ENCODE results near the gene CADM1.
A peak's percentile ranks its signal among the peaks of the same experiment; 100 is the strongest.

The CADM1 gene

DNA sequence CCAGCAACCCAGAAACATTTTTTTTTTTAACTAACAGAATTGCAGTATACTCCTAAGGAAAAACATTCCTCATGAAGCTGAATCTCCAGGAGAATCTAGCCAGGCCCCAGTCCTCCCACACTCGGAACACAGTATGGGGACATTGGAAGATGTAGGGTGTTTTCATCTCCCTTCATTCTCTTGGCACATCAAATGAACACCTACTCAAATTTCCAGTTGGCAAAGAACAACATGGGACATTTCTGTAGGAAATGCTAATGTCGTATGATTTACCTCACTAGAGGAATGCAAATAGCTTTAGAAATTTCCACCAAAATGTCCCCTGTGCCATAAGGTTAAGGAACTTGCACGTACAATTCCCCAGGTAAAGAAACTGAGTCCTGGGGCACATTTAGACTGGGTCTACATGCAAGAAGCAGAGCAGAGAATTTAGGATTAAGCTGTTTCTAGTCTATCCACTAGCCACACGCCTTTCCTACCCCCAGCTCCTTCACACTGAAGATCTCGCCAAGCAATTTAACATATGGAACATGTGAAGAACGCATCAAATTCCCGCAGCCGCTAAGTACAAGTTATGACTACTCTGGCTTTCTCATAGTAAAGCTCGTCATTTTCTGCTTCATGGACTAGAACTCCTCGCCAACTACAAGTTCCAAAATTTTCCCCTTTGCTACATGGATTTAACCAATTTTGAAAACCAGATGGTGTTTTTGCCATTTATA lies 2.9 kb upstream of the CADM1 start:
- TF ChIP-seq, protein P1, sequence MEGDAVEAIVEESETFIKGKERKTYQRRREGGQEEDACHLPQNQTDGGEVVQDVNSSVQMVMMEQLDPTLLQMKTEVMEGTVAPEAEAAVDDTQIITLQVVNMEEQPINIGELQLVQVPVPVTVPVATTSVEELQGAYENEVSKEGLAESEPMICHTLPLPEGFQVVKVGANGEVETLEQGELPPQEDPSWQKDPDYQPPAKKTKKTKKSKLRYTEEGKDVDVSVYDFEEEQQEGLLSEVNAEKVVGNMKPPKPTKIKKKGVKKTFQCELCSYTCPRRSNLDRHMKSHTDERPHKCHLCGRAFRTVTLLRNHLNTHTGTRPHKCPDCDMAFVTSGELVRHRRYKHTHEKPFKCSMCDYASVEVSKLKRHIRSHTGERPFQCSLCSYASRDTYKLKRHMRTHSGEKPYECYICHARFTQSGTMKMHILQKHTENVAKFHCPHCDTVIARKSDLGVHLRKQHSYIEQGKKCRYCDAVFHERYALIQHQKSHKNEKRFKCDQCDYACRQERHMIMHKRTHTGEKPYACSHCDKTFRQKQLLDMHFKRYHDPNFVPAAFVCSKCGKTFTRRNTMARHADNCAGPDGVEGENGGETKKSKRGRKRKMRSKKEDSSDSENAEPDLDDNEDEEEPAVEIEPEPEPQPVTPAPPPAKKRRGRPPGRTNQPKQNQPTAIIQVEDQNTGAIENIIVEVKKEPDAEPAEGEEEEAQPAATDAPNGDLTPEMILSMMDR (IDR thresholded peaks at IDR 0.05; ENCODE audit: extremely low read depth, missing control alignments) = no peak
- DNase-seq (ENCODE audit: low spot score) = no peak

DNA sequence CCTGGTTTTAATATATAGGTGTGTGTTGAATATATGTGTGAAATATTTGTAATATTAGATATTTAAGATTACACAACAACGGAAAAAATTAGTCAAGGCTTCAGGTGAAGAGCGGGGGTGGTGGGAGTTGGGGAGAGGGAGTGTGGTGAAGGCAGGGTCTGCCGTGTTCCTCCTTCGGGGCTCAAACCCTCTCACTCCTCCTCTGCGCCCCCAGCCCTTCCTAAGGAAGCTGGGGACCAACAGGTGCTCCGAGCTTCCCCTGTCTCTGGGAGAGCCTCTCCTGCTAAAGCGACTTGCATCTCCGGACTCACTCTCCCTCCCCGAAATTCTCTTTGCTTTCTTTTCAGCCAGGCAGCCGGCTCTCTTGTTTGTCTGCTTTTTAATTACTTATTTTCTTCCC lies 960 bp upstream of the CADM1 start:
- TF ChIP-seq, protein P1 (IDR thresholded peaks at IDR 0.05; ENCODE audit: extremely low read depth, missing control alignments) = no peak
- no peak for DNase-seq (ENCODE audit: low spot score)

DNA sequence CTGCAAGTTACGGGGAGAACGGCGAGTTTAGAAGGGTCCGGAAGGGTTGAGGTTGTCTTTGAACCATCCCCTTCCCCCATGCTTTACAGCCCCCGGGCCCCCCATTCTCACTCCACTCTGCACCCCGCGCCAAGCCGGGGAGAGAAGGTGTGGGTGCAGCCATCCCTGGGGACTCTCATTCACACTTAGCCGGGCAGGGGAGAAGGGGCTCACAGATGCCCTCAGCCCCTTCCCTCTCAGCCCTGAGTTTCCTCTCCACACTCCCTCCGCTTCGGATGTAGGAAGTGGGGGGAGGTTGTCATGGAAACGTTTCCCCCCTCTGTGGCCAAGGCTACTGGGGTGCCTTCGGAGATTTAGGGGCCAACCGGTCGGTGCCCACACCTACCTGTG lies 334 bp downstream of the CADM1 start:
- TF ChIP-seq, protein P1 (IDR thresholded peaks at IDR 0.05; ENCODE audit: extremely low read depth, missing control alignments) = no peak
- no peak for DNase-seq (ENCODE audit: low spot score)

DNA sequence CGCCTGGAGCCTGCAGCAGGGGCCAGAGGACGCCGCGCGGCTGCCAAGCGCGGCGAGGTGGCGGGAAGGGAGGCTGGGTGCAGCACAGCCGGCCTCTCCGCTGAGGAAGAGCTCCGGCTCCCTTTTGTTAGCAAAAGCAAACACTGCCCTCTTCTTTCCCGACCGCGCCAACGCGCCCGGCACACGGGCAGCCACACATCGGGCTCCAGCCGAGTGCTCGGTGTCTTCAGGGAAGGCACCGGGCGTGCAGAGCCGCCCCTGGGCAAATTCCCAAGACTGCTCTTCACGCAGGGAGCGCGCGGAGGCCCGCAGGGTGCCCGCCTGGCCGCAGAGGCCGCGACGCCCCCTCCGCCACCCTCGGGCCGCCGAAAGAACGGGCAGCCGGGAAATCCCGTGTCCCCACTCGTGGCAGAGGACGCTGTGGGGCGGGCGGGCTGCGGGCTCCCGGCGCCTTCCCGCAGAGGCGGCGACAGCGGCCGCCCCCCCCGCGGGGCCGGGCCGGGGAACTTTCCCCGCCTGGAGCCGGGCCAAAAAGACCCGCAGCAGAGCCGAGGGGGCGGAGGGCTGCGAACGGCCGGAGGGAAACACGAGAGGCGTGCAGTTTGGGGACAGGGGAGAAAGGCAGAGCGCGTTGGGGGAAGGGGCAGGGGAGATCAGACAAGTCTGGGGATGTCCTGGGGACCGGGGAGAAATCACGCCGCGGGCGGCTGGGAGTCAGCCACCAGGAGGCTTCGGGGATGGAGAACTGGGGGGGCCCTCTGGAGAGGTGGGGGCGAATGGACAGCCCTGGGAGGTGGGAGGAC lies 931 bp downstream of the CADM1 start:
- peak; percentile 67 for DNase-seq (ENCODE audit: low spot score)
- TF ChIP-seq, protein P1 (IDR thresholded peaks at IDR 0.05; ENCODE audit: extremely low read depth, missing control alignments) = peak; percentile 30

DNA sequence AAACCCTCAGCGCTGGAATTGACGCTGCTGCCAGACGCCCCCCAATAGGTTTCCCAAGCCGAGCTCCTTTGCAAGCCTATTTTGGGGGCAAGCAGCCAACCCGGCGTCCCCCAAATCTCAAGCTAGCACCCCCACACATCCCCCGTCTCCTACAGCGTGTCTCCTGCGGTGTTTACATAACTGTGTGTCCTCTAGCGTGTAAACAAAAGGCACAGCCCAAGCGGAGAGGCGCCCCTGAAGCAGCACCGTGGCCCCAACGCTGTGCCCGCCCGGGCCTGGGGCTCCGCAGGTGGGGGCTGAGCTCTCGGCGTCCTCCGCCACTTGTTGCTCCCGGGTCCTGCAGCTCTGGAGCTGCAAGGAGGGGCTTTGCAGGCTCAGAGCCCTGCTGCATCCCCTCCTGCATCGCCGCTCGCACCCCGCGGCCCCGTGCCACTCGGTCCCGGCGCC lies 1.6 kb downstream of the CADM1 start:
- no peak for DNase-seq (ENCODE audit: low spot score)
- TF ChIP-seq, protein P1 (IDR thresholded peaks at IDR 0.05; ENCODE audit: extremely low read depth, missing control alignments) = no peak

DNA sequence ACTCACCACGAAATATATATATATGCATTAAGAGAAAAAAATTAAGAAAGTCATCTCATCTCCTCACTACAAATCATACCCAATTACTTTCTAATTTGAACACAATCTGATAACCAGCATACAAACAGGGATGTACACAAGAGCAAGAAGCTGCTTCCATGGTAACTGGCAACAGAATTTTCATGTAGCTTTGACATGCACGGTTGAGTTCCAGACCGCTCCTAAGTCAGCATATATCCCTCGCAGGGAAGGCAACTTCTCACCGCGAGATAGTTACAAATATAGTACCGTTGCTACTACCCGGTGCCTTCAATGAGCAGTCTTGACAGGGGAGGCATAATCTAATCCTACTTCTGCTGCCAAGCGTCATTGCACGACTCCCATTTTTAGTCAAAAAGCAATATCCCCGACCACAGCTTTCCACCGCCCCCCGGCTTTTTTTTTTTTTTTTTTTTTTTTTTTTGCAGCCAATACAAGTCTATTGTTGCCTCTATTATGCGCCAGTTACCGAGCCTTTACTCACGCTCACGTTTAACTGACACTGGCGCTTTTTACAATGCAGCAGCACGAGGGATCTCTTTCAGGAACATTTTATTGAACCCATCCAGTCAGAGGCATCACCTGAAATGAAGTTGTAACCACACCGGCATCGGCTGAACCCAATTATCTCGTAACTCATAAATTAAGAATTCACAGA lies 2.2 kb downstream of the CADM1 start:
- TF ChIP-seq, protein P1 (IDR thresholded peaks at IDR 0.05; ENCODE audit: extremely low read depth, missing control alignments) = no peak
- peak; percentile 27 for DNase-seq (ENCODE audit: low spot score)

DNA sequence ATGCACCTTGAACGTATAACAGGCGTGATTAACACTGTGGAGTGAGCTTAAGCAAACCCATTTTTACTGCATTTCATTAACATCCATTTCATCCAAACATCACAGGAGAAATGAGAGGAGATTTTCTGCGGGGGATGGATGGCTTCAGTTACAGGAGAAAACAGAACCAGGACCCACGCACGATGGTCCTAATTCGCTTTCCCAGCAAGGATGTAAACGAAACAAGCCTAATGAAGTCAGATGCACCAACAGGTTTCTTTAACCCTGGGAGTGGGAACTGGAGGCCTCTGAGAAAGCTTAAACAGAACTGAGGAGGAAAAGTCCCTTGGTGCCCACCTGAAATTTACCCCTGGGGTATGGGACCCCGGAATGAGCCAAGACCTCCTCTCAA lies 2.7 kb downstream of the CADM1 start:
- TF ChIP-seq, protein P1 (IDR thresholded peaks at IDR 0.05; ENCODE audit: extremely low read depth, missing control alignments) = no peak
- no peak for DNase-seq (ENCODE audit: low spot score)

Data from GM20000 (cell line).